HFF-Myc (cell line): ENCODE measurements around the gene RNASE1.

Source experiments
- DNase-seq: peaks from one replicate; pipeline ENCODE4 v3.0.0-alpha.2; 2011; ENCODE audit warnings: low read depth; ENCODE audit errors: extremely low read depth
- H3K4me3 ChIP-seq: replicated peaks from 2 replicates; pipeline ENCODE4 v1.5.1; 2011; ENCODE audit warnings: low read depth, mild to moderate bottlenecking, control low read depth, low read length
- TF ChIP-seq, protein P1 (sequence below): IDR thresholded peaks from 2 replicates; pipeline ENCODE4 v1.5.1; 2012; ENCODE audit warnings: mild to moderate bottlenecking, low read depth, low read length, control low read depth; ENCODE audit errors: missing control alignments

Gene RNASE1

GRCh38 chr14:20807304-20808161, 4.9 kb upstream of the RNASE1 start:
- no peak for DNase-seq
- H3K4me3 ChIP-seq: no peak overlapping the region
- TF ChIP-seq, protein P1, sequence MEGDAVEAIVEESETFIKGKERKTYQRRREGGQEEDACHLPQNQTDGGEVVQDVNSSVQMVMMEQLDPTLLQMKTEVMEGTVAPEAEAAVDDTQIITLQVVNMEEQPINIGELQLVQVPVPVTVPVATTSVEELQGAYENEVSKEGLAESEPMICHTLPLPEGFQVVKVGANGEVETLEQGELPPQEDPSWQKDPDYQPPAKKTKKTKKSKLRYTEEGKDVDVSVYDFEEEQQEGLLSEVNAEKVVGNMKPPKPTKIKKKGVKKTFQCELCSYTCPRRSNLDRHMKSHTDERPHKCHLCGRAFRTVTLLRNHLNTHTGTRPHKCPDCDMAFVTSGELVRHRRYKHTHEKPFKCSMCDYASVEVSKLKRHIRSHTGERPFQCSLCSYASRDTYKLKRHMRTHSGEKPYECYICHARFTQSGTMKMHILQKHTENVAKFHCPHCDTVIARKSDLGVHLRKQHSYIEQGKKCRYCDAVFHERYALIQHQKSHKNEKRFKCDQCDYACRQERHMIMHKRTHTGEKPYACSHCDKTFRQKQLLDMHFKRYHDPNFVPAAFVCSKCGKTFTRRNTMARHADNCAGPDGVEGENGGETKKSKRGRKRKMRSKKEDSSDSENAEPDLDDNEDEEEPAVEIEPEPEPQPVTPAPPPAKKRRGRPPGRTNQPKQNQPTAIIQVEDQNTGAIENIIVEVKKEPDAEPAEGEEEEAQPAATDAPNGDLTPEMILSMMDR: no peak

DNA sequence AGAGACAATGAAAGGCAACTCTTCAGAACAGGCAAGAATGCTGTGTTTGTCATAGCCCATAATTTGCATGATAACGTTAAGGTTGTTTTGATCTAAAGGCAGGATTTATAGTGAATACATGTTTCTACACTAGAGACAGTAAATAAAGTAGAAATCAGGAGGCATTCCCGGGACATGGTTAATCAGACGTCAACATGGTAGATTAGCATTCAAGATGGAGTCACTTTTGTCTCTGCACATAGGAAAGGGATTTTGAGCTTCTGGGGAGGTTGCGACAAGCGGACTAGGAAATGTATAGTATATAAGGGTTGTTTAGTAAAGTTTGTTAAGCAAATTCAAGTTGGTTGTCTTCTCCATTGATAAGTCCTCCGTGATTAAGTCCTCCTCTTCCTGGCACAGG, 2.8 kb upstream of the RNASE1 start:
- no peak for DNase-seq
- TF ChIP-seq, protein P1: no peak
- H3K4me3 ChIP-seq: no peak overlapping the region

- DNase-seq: no peak
- TF ChIP-seq, protein P1: no peak
These were observed 579 bp upstream of the RNASE1 start for GRCh38 chr14:20803223-20803622.

DNA sequence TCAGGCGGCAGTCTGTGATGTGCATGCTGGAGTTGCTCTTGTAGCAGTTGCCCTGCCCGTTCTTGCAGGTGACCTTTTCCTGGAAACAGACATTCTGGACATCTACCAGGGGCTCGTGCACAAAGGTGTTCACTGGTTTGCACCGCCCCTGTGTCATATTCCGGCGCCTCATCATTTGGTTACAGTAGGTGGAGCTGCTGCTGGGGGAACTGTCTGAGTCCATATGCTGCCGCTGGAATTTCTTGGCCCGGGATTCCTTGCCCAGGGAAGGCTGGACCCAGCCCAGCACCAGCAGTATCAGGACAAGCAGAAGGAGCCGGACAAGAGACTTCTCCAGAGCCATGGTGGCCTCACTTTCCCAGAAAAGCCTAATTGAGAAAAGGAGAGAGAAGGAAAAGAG, 918 bp downstream of the RNASE1 start:
- TF ChIP-seq, protein P1: no peak
- DNase-seq: no peak
- H3K4me3 ChIP-seq: no peak overlapping the region

More at GRCh38 chr14:20803223-20803622, 579 bp upstream of the RNASE1 start:
- no peak overlapping the region for H3K4me3 ChIP-seq

DNA sequence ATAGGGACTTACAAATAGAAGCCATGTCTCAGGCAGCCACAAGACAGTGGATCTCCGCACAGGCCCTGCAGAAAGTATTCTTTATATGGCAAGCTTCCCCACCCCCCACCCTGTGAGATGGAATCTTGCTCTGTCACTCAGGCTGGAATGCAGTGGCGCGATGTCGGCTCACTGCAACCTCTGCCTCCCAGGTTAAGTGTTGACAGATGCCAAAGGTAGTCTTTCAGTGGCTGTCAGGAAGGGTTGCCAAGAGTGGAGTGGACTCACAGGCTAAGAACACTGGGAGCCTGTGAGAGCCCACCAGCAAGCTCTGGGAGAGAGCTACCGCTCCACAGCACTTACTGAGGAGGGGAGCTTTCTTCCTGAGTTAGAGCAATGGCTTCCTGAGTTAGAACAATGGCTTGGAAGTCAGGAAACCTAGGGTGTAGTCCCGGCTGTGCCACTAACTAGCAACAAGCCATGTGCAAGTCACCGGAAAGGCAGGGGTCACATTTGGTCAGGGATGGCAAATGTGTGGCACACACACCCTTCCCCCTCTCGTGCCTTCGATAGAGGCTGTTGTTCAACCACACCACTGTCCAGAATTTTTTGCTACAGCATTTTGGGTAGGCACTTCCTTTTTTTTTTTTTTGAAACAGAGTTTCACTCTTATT, 2.6 kb downstream of the RNASE1 start:
- no peak overlapping the region for H3K4me3 ChIP-seq
- TF ChIP-seq, protein P1: no peak
- no peak for DNase-seq

DNA sequence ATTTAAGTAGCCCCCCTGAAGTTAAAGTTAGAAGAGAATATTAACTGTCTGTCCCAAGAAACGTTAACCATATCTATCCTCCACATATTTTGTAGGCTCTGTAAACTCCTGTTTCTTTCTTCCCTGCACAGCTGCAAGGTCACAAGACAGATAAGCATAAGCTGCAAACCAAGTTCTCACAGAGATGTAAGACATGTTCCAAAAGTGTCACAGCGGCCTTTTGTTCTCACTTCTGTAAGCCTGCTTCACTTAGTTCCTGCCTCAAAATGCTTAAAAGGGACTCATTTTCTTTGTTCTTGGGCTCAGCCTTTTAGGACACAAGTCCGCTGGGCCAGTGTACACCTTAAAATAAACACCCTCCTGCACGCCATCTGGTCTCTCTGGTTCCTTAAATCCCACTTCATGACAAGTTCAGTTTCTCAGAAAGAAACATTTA, 3.2 kb downstream of the RNASE1 start:
- H3K4me3 ChIP-seq: no peak overlapping the region
- DNase-seq: no peak

More for the DNA sequence above, 3.2 kb downstream of the RNASE1 start:
- TF ChIP-seq, protein P1: no peak
